H1 (cell line): ENCODE data around the gene EPX. TPM values are rescaled to one million over a fixed set of nuclear protein-coding genes. Genes with fewer than 3 reads are reported as not detected.

Experiments
- CTCF ChIA-PET: fragments of 300-600 bp; sonication (Branson Sonifier 250); formaldehyde crosslinking; loops from one replicate; lab custom pipeline; 2021; ENCODE audit not compliant: partially characterized antibody; lab: Charles Lee
- POLR2A ChIA-PET: fragments of 300-600 bp; sonication (Branson Sonifier 250); formaldehyde crosslinking; loops from one replicate; lab custom pipeline; 2021; ENCODE audit warnings: inconsistent platforms; ENCODE audit not compliant: partially characterized antibody; lab: Charles Lee
- DNase-seq, 2 experiments: peaks; one replicate each; pipeline versions ENCODE4 v3.0.0 to v3.0.0-alpha.2; 2010 to 2022; ENCODE audit warnings: low spot score in 2 of 2, low read depth in 1 of 2, mixed read lengths in 1 of 2
- FAIRE-seq: peaks from 2 replicates; lab custom pipeline; 2011; peaks lifted over from hg19 to GRCh38; lab: Jason Lieb, UNC
- H2AFZ ChIP-seq: 2 replicates; pipeline ENCODE4 v1.8.1; 2012; ENCODE audit warnings: low read length, inconsistent platforms
- H2AK5ac ChIP-seq: 2 replicates; pipeline ENCODE4 v1.6.1; 2013; ENCODE audit warnings: low read depth, low read length
- H2BK120ac ChIP-seq: replicated peaks from 2 replicates; pipeline ENCODE3; 2013; ENCODE audit warnings: low read depth, low read length, inconsistent platforms
- H2BK12ac ChIP-seq: 2 replicates; pipeline ENCODE4 v1.6.1; 2013; ENCODE audit warnings: low read depth, low read length
- H2BK15ac ChIP-seq: 2 replicates; pipeline ENCODE4 v1.6.1; 2013; ENCODE audit warnings: low read length
- H2BK20ac ChIP-seq: 2 replicates; pipeline ENCODE4 v1.6.1; 2013; ENCODE audit warnings: low read length
- H2BK5ac ChIP-seq: 2 replicates; pipeline ENCODE4 v1.6.1; 2013; ENCODE audit warnings: low read depth, low read length
- H3K14ac ChIP-seq: 2 replicates; pipeline ENCODE4 v1.6.1; 2013; ENCODE audit warnings: inconsistent platforms; ENCODE audit not compliant: insufficient read length
- H3K18ac ChIP-seq: 2 replicates; pipeline ENCODE4 v1.6.1; 2013; ENCODE audit warnings: low read length; ENCODE audit errors: extremely low read depth
- H3K23ac ChIP-seq: 2 replicates; pipeline ENCODE4 v1.6.1; 2013; ENCODE audit warnings: inconsistent platforms; ENCODE audit not compliant: insufficient read length
- H3K23me2 ChIP-seq: 2 replicates; pipeline ENCODE4 v1.6.1; 2013; ENCODE audit warnings: low read depth, low read length
- H3K27ac ChIP-seq: 2 replicates; pipeline ENCODE4 v1.6.1; 2011; ENCODE audit warnings: low read depth, low read length, inconsistent platforms
- H3K27me3 ChIP-seq, 4 experiments: replicated peaks in 1 of 4; 1 replicate in 1 of 4; 2 replicates in 3 of 4; pipeline versions ENCODE4 v1.6.1 to v1.8.1; 2011 to 2013; ENCODE audit warnings: low read length in 3 of 4, mild to moderate bottlenecking in 3 of 4, inconsistent platforms in 2 of 4, mixed read lengths in 2 of 4, moderate library complexity in 1 of 4; ENCODE audit not compliant: control insufficient read depth in 3 of 4, insufficient read depth in 3 of 4; ENCODE audit errors: extremely low read depth in 1 of 4
- H3K36me3 ChIP-seq, 4 experiments: 2 replicates each; pipeline versions ENCODE4 v1.6.1 to v1.8.1; 2011 to 2013; ENCODE audit warnings: mild to moderate bottlenecking in 4 of 4, low read length in 3 of 4, moderate library complexity in 2 of 4, control low read depth in 1 of 4, inconsistent platforms in 1 of 4; ENCODE audit not compliant: insufficient read depth in 4 of 4, control insufficient read depth in 2 of 4
- H3K4ac ChIP-seq: replicated peaks from 2 replicates; pipeline ENCODE3; 2013; ENCODE audit warnings: low read length, low read depth, mixed read lengths, inconsistent platforms; ENCODE audit not compliant: insufficient read length
- H3K4me1 ChIP-seq, 4 experiments: replicated peaks in 1 of 4; 1 replicate in 1 of 4; 2 replicates in 3 of 4; pipeline versions ENCODE4 v1.6.1 to v1.8.1; 2011 to 2013; ENCODE audit warnings: low read length in 3 of 4, inconsistent platforms in 2 of 4, mixed read lengths in 1 of 4; ENCODE audit not compliant: insufficient read depth in 4 of 4, control insufficient read depth in 3 of 4
- H3K4me2 ChIP-seq, 2 experiments: 2 replicates each; pipeline versions ENCODE4 v1.6.1 to v1.8.1; 2011 to 2013; ENCODE audit warnings: low read depth in 2 of 2, low read length in 2 of 2, control low read depth in 1 of 2, inconsistent platforms in 1 of 2, mild to moderate bottlenecking in 1 of 2; ENCODE audit not compliant: insufficient read depth in 1 of 2
- H3K4me3 ChIP-seq, 4 experiments: fragments of 200-600, 300-600 bp in 1 of 4; sonication (generic), shearing (Covaris generic), sonication (Bioruptor Twin) in 1 of 4; 2 replicates each; pipeline versions ENCODE4 v1.5.1 to v1.8.1; 2011 to 2016; ENCODE audit warnings: low read length in 4 of 4, low read depth in 3 of 4, control low read depth in 2 of 4, inconsistent platforms in 2 of 4, mild to moderate bottlenecking in 2 of 4, mixed read lengths in 1 of 4, moderate library complexity in 1 of 4; ENCODE audit not compliant: insufficient read depth in 2 of 4; ENCODE audit errors: extremely low read depth in 1 of 4
- H3K56ac ChIP-seq: replicated peaks from 2 replicates; pipeline ENCODE3; 2013; ENCODE audit warnings: low read depth, mild to moderate bottlenecking, mixed read lengths, low read length, inconsistent platforms; ENCODE audit not compliant: insufficient read length
- H3K79me1 ChIP-seq: 2 replicates; pipeline ENCODE4 v1.6.1; 2013; ENCODE audit warnings: low read depth, low read length, control low read depth
- H3K79me2 ChIP-seq, 2 experiments: 2 replicates each; pipeline versions ENCODE4 v1.6.1 to v1.8.1; 2012 to 2013; ENCODE audit warnings: low read length in 2 of 2, mild to moderate bottlenecking in 2 of 2, inconsistent platforms in 1 of 2; ENCODE audit not compliant: insufficient read depth in 2 of 2, control insufficient read depth in 1 of 2
- H3K9ac ChIP-seq, 4 experiments: replicated peaks in 1 of 4; 1 replicate in 1 of 4; 2 replicates in 3 of 4; pipeline versions ENCODE4 v1.6.1 to v1.8.1; 2011 to 2013; ENCODE audit warnings: low read depth in 3 of 4, low read length in 3 of 4, control low read depth in 2 of 4, mild to moderate bottlenecking in 2 of 4, moderate library complexity in 2 of 4, inconsistent platforms in 1 of 4; ENCODE audit errors: extremely low read depth in 1 of 4
- H3K9me3 ChIP-seq, 2 experiments: 2 replicates each; pipeline versions ENCODE4 v1.6.1 to v1.8.1; 2012 to 2013; ENCODE audit warnings: mild to moderate bottlenecking in 2 of 2, moderate library complexity in 2 of 2, control low read depth in 1 of 2, inconsistent platforms in 1 of 2, low read depth in 1 of 2, low read length in 1 of 2, mixed read lengths in 1 of 2; ENCODE audit not compliant: insufficient read depth in 2 of 2
- H4K20me1 ChIP-seq, 2 experiments: replicated peaks in 1 of 2; 2 replicates each; pipeline versions ENCODE3 to v1.8.1; 2011 to 2013; ENCODE audit warnings: inconsistent platforms in 2 of 2, low read length in 2 of 2, mild to moderate bottlenecking in 1 of 2; ENCODE audit not compliant: insufficient read depth in 2 of 2, control insufficient read depth in 1 of 2
- H4K5ac ChIP-seq: 2 replicates; pipeline ENCODE4 v1.6.1; 2013; ENCODE audit warnings: low read length, low read depth, mixed read lengths, inconsistent platforms; ENCODE audit not compliant: insufficient read length
- H4K8ac ChIP-seq: 2 replicates; pipeline ENCODE4 v1.8.0; 2013; ENCODE audit warnings: mild to moderate bottlenecking, moderate library complexity, low read length, inconsistent platforms; ENCODE audit not compliant: insufficient read depth; ENCODE audit errors: extremely low read depth
- H4K91ac ChIP-seq: replicated peaks from 2 replicates; pipeline ENCODE3; 2013; ENCODE audit warnings: low read length, mixed read lengths, inconsistent platforms; ENCODE audit not compliant: insufficient read length
- BRCA1 ChIP-seq: IDR thresholded peaks from 2 replicates; pipeline ENCODE4 v1.6.1; 2012; ENCODE audit warnings: low read depth, low read length, improper control_type of control experiment
- CREB1 ChIP-seq: IDR thresholded peaks from 2 replicates; pipeline ENCODE4 v1.6.1; 2012; ENCODE audit warnings: inconsistent platforms
- EGR1 ChIP-seq: IDR thresholded peaks from 2 replicates; pipeline ENCODE4 v1.6.1; 2011; ENCODE audit warnings: low read depth, low read length, borderline replicate concordance
- EZH2 ChIP-seq: fragments of 200-600 bp; sonication (generic); IDR thresholded peaks from 2 replicates; pipeline ENCODE4 v1.7.1; 2012; ENCODE audit warnings: low read depth, mild to moderate bottlenecking, moderate library complexity, low read length, inconsistent platforms; ENCODE audit not compliant: severe bottlenecking
- HDAC2 ChIP-seq, 2 experiments: fragments of 300-600 bp in 1 of 2; sonication (generic) in 1 of 2; IDR thresholded peaks; 2 replicates each; pipeline ENCODE4 v1.6.1; 2011 to 2012; ENCODE audit warnings: low read depth in 2 of 2, low read length in 2 of 2, mild to moderate bottlenecking in 2 of 2, moderate library complexity in 2 of 2, borderline replicate concordance in 1 of 2, inconsistent platforms in 1 of 2
- PHF8 ChIP-seq: fragments of 200-600 bp; sonication (generic); conservative IDR thresholded peaks from 2 replicates; pipeline ENCODE4 v1.7.1; 2012; ENCODE audit warnings: low read depth, mild to moderate bottlenecking, inconsistent platforms, low read length, moderate library complexity
- POLR2AphosphoS5 ChIP-seq: IDR thresholded peaks from 2 replicates; pipeline ENCODE4 v1.6.1; 2011; ENCODE audit warnings: low read depth, low read length
- RBBP5 ChIP-seq: IDR thresholded peaks from 2 replicates; pipeline ENCODE4 v1.7.1; 2012; ENCODE audit warnings: low read depth, mild to moderate bottlenecking, inconsistent platforms, low read length, moderate library complexity, borderline replicate concordance
- RNF2 ChIP-seq: fragments of 200-900, 300-1000 bp; sonication (generic); IDR thresholded peaks from 2 replicates; pipeline ENCODE4 v1.7.1; 2016; ENCODE audit warnings: borderline replicate concordance, low read depth, mild to moderate bottlenecking, antibody characterized with exemption, low read length; ENCODE audit not compliant: poor library complexity, severe bottlenecking; ENCODE audit errors: missing control alignments
- SP4 ChIP-seq: IDR thresholded peaks from 2 replicates; pipeline ENCODE4 v1.6.1; 2012; ENCODE audit warnings: low read length, inconsistent platforms
- TAF1 ChIP-seq: IDR thresholded peaks from 2 replicates; pipeline ENCODE4 v1.6.1; 2011; ENCODE audit warnings: mild to moderate bottlenecking, low read depth, low read length
- YY1 ChIP-seq: IDR thresholded peaks from 2 replicates; pipeline ENCODE4 v1.6.1; 2011; ENCODE audit warnings: low read depth, mild to moderate bottlenecking, low read length
- WGBS, 2 experiments: shearing (Covaris generic) in 1 of 2; methylation state at CpG; one replicate each; pipeline versions ENCODE4 v1.1.6 to v1.1.7; 2013 to 2015; ENCODE audit warnings: low lambda C conversion rate in 2 of 2, mixed read lengths in 2 of 2, inconsistent platforms in 1 of 2, low coverage in 1 of 2, missing lambda C conversion rate in 1 of 2; ENCODE audit not compliant: insufficient replicate concordance in 2 of 2, insufficient coverage in 1 of 2, insufficient read length in 1 of 2; ENCODE audit errors: extremely low coverage in 1 of 2, missing lambda C conversion rate in 1 of 2; 5-methylcytosine and 5-hydroxymethylcytosine counted together
- polyA plus RNA-seq, 7 experiments: library from polyadenylated mRNA; depleted of rRNA in 3 of 7; stranded (reverse) in 5 of 7; unstranded in 2 of 7; fragments of >200 nt in 5 of 7; fragments of 200-250 nt in 2 of 7; gene quantifications; 1 replicate in 5 of 7; 2 replicates in 1 of 7; 4 replicates in 1 of 7; pipeline versions ENCODE4 v1.2.1 to v1.2.3, GENCODE V29; 2011 to 2013; ENCODE audit warnings: missing spikeins in 2 of 7, mixed read lengths in 2 of 7
- total RNA-seq: library from RNA; stranded (reverse); fragmentation: NEBNext Ultra II Directional; extraction: Animal tissue kit (Norgen Biotek cat#: 25700); gene quantifications from 2 replicates; pipeline ENCODE4 v1.2.1, GENCODE V29; 2021
- TF ChIP-seq, protein P1 (sequence below): IDR thresholded peaks from 2 replicates; pipeline ENCODE4 v1.6.1; 2011; ENCODE audit warnings: low read length, improper control_type of control experiment

Gene EPX
- total and polyA plus RNA-seq, 2 of the 8 experiments (the other 6 are each of a cell fraction or from before 2014, with no cell fraction given), result not detected

- Histone ChIP-seq H2BK5ac (no peak overlapping the region), H3K9ac (no peak overlapping the region), H3K56ac (no peak overlapping the region), H3K36me3 (no peaks in the 10 kb centered on the region), H2AFZ (no peak overlapping the region), H3K4me2 (no peak overlapping the region; a peak in 1 of 4 replicates), H3K18ac (no peak overlapping the region), H3K4me1 (peaks cover 0 to 4% (median 0%) of the 10 kb centered on the region in 4 experiments; a peak in 4 of 7 replicates), H3K23ac (no peak overlapping the region), H4K91ac (no peak overlapping the region), H3K27me3 (peaks cover 1 to 18% (median 8%) of the 10 kb centered on the region in 4 experiments; a peak in 5 of 7 replicates), H3K9me3 (no peaks in the 10 kb centered on the region), H4K20me1 (no peaks in the 10 kb centered on the region), H2BK20ac (no peak overlapping the region), H3K4me3 (no peak overlapping the region), H2BK15ac (0 out of 2 replicates have a peak overlapping the region, but pooled peaks have one; percentile 65), H2AK5ac (no peak overlapping the region), H4K5ac (no peak overlapping the region), H3K27ac (no peak overlapping the region), H3K79me1 (no peaks in the 10 kb centered on the region), H2BK12ac (no peak overlapping the region), H3K79me2 (no peaks in the 10 kb centered on the region), H3K4ac (no peak overlapping the region), H2BK120ac (no peak overlapping the region), H3K23me2 (no peaks in the 10 kb centered on the region), H4K8ac (no peak overlapping the region), H3K14ac (no peak overlapping the region)
- POLR2A ChIA-PET, result interaction anchor here (0.8 to 1.4 kb wide), 3 partner anchors 8 to 147 kb away, joined by 3 to 4 read pairs (median 3); partner anchors contain the start of genes DYNLL2, LPO and MKS1
- FAIRE-seq (no peak), DNase-seq (no peak)
- CTCF ChIA-PET, result interaction anchor here (0.6 to 2.7 kb wide), 10 partner anchors 9 to 88 kb away, joined by 3 to 13 read pairs (median 4); partner anchors contain the start of gene MKS1
- 78% methylated on average over 4 of the region's 4 CpGs; no CpG with 5 or more reads in 1 of the 2 experiments for WGBS, 2 experiments
- TF ChIP-seq YY1 (no peak), BRCA1 (no peak), TAF1 (no peak), RBBP5 (no peak), RNF2 (no peak), POLR2AphosphoS5 (no peak), EGR1 (no peak), CREB1 (no peak), SP4 (no peak), EZH2 (no peak), HDAC2 (IDR thresholded peaks at IDR 0.05; ENCODE audit: borderline replicate concordance in 1 of 2, low read depth in 2 of 2, low read length in 2 of 2) (no peak), PHF8 (no peak)
- TF ChIP-seq, protein P1, sequence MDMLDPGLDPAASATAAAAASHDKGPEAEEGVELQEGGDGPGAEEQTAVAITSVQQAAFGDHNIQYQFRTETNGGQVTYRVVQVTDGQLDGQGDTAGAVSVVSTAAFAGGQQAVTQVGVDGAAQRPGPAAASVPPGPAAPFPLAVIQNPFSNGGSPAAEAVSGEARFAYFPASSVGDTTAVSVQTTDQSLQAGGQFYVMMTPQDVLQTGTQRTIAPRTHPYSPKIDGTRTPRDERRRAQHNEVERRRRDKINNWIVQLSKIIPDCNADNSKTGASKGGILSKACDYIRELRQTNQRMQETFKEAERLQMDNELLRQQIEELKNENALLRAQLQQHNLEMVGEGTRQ, result no peak
Measured at GRCh38 chr17:58229881-58230280, 37.4 kb downstream of the EPX start.
